HG02798 (cell line): Measurements from ENCODE around the gene AGK.
A peak's percentile ranks its signal among the peaks of the same experiment; 100 is the strongest.
"Not testable (repeated sequence)": the region's sequence is repeated elsewhere in the genome, so short reads cannot be mapped to it uniquely, and the experiment has no call there.

Experiments
- ATAC-seq: cut with Tn5 transposase; IDR thresholded peaks from one replicate; pipeline ENCODE4 v1.9.1; 2021; ENCODE audit warnings: mild to moderate bottlenecking; ENCODE audit not compliant: unreplicated experiment, poor library complexity

AGK gene

DNA sequence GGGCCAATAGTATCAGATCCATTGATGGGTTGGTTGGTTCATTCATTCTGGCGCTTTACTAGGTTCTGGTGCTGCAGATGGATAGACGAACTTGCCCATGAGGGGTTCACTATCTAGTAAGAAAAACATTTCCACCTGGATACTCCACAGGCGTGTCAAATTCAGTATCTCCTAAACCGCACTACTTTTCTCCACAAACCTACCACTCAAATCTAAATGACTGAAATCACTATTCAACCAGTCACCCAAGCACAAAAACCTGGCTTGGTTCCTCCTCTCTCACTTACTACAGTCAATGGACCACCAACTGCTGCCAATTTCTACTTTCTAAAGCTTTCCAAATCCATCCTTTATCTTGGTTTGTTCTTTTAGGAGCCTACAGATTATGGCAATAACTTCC, 572 bp downstream of the AGK start:
- ATAC-seq: no peak

- ATAC-seq: no peak
These were observed 6.2 kb downstream of the AGK start for GRCh38 chr7:141557360-141557759.

- peak; percentile 59 for ATAC-seq
These were observed 6.8 kb downstream of the AGK start for GRCh38 chr7:141557831-141558531.

GRCh38 chr7:141558544-141559183, 7.5 kb downstream of the AGK start:
- peak; percentile 85 for ATAC-seq

GRCh38 chr7:141559961-141560360, 8.8 kb downstream of the AGK start:
- ATAC-seq: no peak

- ATAC-seq: no peak
These were observed 10.8 kb downstream of the AGK start for GRCh38 chr7:141562036-141562435.

- ATAC-seq: no peak
These were observed 11.3 kb downstream of the AGK start for GRCh38 chr7:141562543-141562942.

DNA sequence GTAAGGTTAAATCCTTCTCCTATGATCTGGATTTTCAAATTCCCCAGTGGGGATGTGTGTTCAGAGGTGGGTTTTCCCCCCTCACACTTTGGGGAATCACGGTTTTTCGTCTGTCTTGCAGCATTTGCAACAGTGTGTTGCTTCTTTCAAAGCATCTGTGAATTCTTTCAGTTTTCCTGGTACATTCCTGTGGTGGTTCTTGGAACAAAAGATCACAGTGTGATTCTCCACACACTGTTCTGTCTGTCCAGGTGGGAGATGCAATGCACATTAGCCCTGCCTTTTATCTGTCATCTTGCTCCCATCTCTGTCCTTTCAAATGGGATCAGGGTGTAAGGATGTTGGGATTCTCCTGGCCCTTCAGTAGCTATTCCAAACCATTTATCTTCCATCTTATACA, 11.8 kb downstream of the AGK start:
- no peak for ATAC-seq

- ATAC-seq: peak; percentile 70
These were observed 12.9 kb downstream of the AGK start for GRCh38 chr7:141563956-141564623.

GRCh38 chr7:141567432-141567831, 16.2 kb downstream of the AGK start:
- no peak for ATAC-seq

GRCh38 chr7:141568227-141568626, 17.0 kb downstream of the AGK start:
- ATAC-seq: no peak

DNA sequence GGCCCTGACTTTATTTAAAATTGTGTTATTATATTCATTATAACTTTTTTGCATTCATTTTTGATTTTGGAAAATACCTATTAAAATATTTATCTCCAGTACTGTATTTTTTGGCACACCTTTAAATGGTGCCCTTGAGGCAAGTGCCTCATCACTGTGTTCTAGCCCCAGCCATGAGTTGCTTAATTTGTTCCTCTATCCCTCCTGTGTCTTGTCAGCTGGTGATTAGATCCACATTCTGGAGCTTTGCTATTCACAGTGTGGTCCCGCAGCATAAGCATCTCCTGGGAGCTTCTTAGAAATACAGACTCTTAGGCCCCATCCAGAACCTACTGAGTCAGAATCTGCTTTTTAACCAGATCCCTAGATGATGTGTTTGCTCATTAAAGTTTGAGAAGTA, 19.8 kb downstream of the AGK start:
- ATAC-seq: no peak

GRCh38 chr7:141572175-141572574, 21.0 kb downstream of the AGK start:
- ATAC-seq: no peak

DNA sequence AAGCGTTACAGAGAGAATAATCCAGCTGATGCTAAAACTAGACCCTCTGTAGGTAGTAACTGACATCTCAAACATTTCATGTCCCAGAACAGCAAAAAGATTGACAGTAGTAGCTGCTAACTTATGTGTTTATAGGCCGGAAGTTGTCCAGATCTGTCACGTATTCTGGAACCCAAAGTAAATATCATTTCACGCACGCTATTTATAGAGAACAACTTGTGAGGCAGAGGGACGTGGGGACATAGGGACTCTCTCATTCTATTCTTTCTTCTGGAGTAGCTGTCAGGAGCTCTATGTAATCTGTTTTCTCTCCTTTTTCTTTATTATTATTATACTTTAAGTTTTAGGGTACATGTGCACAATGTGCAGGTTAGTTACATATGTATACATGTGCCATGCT, 22.3 kb downstream of the AGK start:
- ATAC-seq: no peak

GRCh38 chr7:141575164-141575563, 24.0 kb downstream of the AGK start:
- no peak for ATAC-seq

- no peak for ATAC-seq
These were observed 24.6 kb downstream of the AGK start for GRCh38 chr7:141575654-141576448.

- ATAC-seq: no peak
These were observed 26.0 kb downstream of the AGK start for GRCh38 chr7:141577043-141577839.

DNA sequence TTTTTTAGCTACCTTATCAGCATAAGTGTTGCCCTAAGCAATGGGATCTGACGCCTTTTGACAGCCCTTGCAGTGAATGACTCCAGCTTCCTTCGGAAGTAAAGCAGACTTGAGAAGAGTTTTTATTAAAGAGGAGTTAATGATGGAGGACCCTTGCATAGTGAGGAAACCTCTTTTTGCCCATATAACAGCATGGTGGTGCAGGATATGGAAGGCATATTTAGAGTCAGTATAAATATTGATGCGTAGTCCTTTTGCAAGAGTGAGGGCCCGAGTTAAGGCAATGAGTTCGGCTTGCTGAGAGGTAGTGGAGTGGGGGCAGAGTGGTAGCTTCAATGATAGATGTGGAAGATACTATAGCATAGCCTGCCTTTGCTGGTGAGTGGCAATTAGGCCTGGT, 28.7 kb downstream of the AGK start:
- ATAC-seq: not testable (repeated sequence)

GRCh38 chr7:141582063-141582462, 30.9 kb downstream of the AGK start:
- not testable (repeated sequence) for ATAC-seq

- ATAC-seq: no peak
These were observed 33.7 kb downstream of the AGK start for GRCh38 chr7:141584935-141585334.
